Measurements from ENCODE around the gene PGLYRP1. TPM values are rescaled to one million over a fixed set of nuclear protein-coding genes. Genes with fewer than 3 reads are reported as not detected.

Gene PGLYRP1
- total RNA-seq, 1 donor from 2014 or later, result not detected

- no peak for DNase-seq (ENCODE audit: low spot score)
These were observed 53.2 kb downstream of the PGLYRP1 start for GRCh38 chr19:45969676-45970075.

Other genes starting within 250 kb of the PGLYRP1 start
- 106 TPM for gene DMPK, start 240.6 kb downstream of the PGLYRP1 start, total RNA-seq
- 64.2 TPM for gene DMWD, start 230.2 kb downstream of the PGLYRP1 start, total RNA-seq
- 0.21 TPM for gene RSPH6A, start 207.7 kb downstream of the PGLYRP1 start, total RNA-seq
- 81.1 TPM for gene SYMPK, start 159.9 kb downstream of the PGLYRP1 start, total RNA-seq
- not detected for gene FOXA3, start 158.7 kb downstream of the PGLYRP1 start, total RNA-seq
- 22.0 TPM for gene IRF2BP1, start 136.9 kb downstream of the PGLYRP1 start, total RNA-seq
- 5.5 TPM for gene MYPOP, start 120.4 kb downstream of the PGLYRP1 start, total RNA-seq
- gene NANOS2, start 108.3 kb downstream of the PGLYRP1 start, total RNA-seq, result not detected
- gene NOVA2, start 49.2 kb downstream of the PGLYRP1 start, total RNA-seq, result 4.4 TPM
- gene CCDC61, start 27.6 kb downstream of the PGLYRP1 start, total RNA-seq, result 28.8 TPM
- not detected for gene IGFL4, start 17.9 kb upstream of the PGLYRP1 start, total RNA-seq
- not detected for gene IGFL3, start 101.6 kb upstream of the PGLYRP1 start, total RNA-seq
- not detected for gene IGFL2, start 125.2 kb upstream of the PGLYRP1 start, total RNA-seq
- gene IGFL1, start 206.7 kb upstream of the PGLYRP1 start, total RNA-seq, result 1.9 TPM